CD14-positive monocyte (primary cell): ENCODE data around the gene CDH4. TPM values are rescaled to one million over a fixed set of nuclear protein-coding genes. Genes with fewer than 3 reads are reported as not detected.

Source experiments
- DNase-seq, 3 donors: peaks; one replicate each; pipeline ENCODE4 v3.0.0-alpha.2; 2011 to 2022
- H2AFZ ChIP-seq: 2 replicates; pipeline ENCODE4 v1.6.0; 2012; ENCODE audit warnings: mild to moderate bottlenecking, low read depth, low read length, inconsistent platforms; ENCODE audit not compliant: insufficient read depth, poor library complexity, severe bottlenecking
- H3K27ac ChIP-seq, 2 donors: 1 replicate in 1 of 2; 2 replicates in 1 of 2; pipeline ENCODE4 v1.5.1; 2012 to 2013; ENCODE audit warnings: low read length in 2 of 2, control low read depth in 1 of 2, inconsistent platforms in 1 of 2, low read depth in 1 of 2, mild to moderate bottlenecking in 1 of 2
- H3K27me3 ChIP-seq, 2 donors: one replicate each; pipeline versions ENCODE4 v1.6.0 to v1.6.1; 2011 to 2013; ENCODE audit warnings: low read length in 2 of 2; ENCODE audit not compliant: control insufficient read depth in 2 of 2, insufficient read depth in 2 of 2
- H3K36me3 ChIP-seq, 2 donors: replicated peaks in 1 of 2; 1 replicate in 1 of 2; 2 replicates in 1 of 2; pipeline versions ENCODE4 v1.5.1 to v1.6.1; 2012 to 2013; ENCODE audit warnings: low read length in 2 of 2, control low read depth in 1 of 2, inconsistent platforms in 1 of 2, mild to moderate bottlenecking in 1 of 2; ENCODE audit not compliant: insufficient read depth in 2 of 2, control insufficient read depth in 1 of 2
- H3K4me1 ChIP-seq, 2 donors: 1 replicate in 1 of 2; 2 replicates in 1 of 2; pipeline versions ENCODE4 v1.5.1 to v1.6.1; 2012 to 2013; ENCODE audit warnings: low read length in 2 of 2, control low read depth in 1 of 2, inconsistent platforms in 1 of 2, mild to moderate bottlenecking in 1 of 2, moderate library complexity in 1 of 2; ENCODE audit not compliant: insufficient read depth in 2 of 2, control insufficient read depth in 1 of 2
- H3K4me2 ChIP-seq: replicated peaks from 2 replicates; pipeline ENCODE3; 2012; ENCODE audit warnings: low read length, moderate library complexity, mild to moderate bottlenecking; ENCODE audit not compliant: poor library complexity, severe bottlenecking; ENCODE audit errors: extremely low read depth
- H3K4me3 ChIP-seq, 3 experiments: fragments of 200-600 bp in 1 of 3; sonication (generic) in 1 of 3; replicated peaks in 1 of 3; 1 replicate in 2 of 3; 2 replicates in 1 of 3; pipeline ENCODE4 v1.5.1; 2011 to 2013; ENCODE audit warnings: low read length in 3 of 3, mild to moderate bottlenecking in 3 of 3, control low read depth in 2 of 3, low read depth in 2 of 3, inconsistent platforms in 1 of 3, moderate library complexity in 1 of 3
- H3K79me2 ChIP-seq: 2 replicates; pipeline ENCODE4 v1.6.0; 2012; ENCODE audit warnings: mild to moderate bottlenecking, control low read depth, inconsistent platforms, low read length, moderate library complexity; ENCODE audit not compliant: insufficient read depth
- H3K9ac ChIP-seq: 2 replicates; pipeline ENCODE4 v1.6.0; 2017; ENCODE audit warnings: low read length, mild to moderate bottlenecking; ENCODE audit not compliant: insufficient read depth, poor library complexity, severe bottlenecking
- H3K9me3 ChIP-seq, 2 donors: replicated peaks in 1 of 2; 1 replicate in 1 of 2; 2 replicates in 1 of 2; pipeline versions ENCODE4 v1.5.1 to v1.6.1; 2012 to 2013; ENCODE audit warnings: low read length in 2 of 2, control low read depth in 1 of 2; ENCODE audit not compliant: control insufficient read depth in 1 of 2, insufficient read depth in 1 of 2
- H4K20me1 ChIP-seq: 2 replicates; pipeline ENCODE4 v1.6.0; 2012; ENCODE audit warnings: mild to moderate bottlenecking, low read length, control low read depth, moderate library complexity; ENCODE audit not compliant: insufficient read depth
- H3K27ac Mint-ChIP-seq, 7 donors: one replicate each; pipeline ENCODE4 v1.8.0; 2020; ENCODE audit warnings: mild to moderate bottlenecking in 7 of 7, mixed read lengths in 7 of 7, moderate library complexity in 6 of 7, inconsistent platforms in 2 of 7
- H3K27me3 Mint-ChIP-seq, 3 donors: one replicate each; pipeline ENCODE4 v1.8.0; 2021 to 2022; ENCODE audit warnings: low read depth in 3 of 3, mild to moderate bottlenecking in 3 of 3, mixed read lengths in 3 of 3, moderate library complexity in 3 of 3, inconsistent platforms in 1 of 3
- H3K36me3 Mint-ChIP-seq, 2 donors: one replicate each; pipeline ENCODE4 v1.8.0; 2020; ENCODE audit warnings: mixed read lengths in 2 of 2, inconsistent platforms in 1 of 2, mild to moderate bottlenecking in 1 of 2
- H3K4me1 Mint-ChIP-seq: one replicate; pipeline ENCODE4 v1.8.0; 2020; ENCODE audit warnings: mild to moderate bottlenecking, mixed read lengths
- H3K4me3 Mint-ChIP-seq, 2 donors: one replicate each; pipeline ENCODE4 v1.8.0; 2020; ENCODE audit warnings: mild to moderate bottlenecking in 2 of 2, mixed read lengths in 2 of 2, moderate library complexity in 1 of 2
- H3K9me3 Mint-ChIP-seq, 7 donors: one replicate each; pipeline ENCODE4 v1.8.0; 2020 to 2022; ENCODE audit warnings: mixed read lengths in 7 of 7, mild to moderate bottlenecking in 6 of 7, moderate library complexity in 6 of 7, inconsistent platforms in 2 of 7
- CTCF ChIP-seq: fragments of 200-600 bp; IDR thresholded peaks from one replicate; pipeline ENCODE4 v1.8.0; 2022; ENCODE audit warnings: antibody characterized with exemption, mild to moderate bottlenecking
- WGBS: methylation state at CpG from one replicate; pipeline ENCODE4 v1.1.5; 2013; ENCODE audit warnings: missing lambda C conversion rate; ENCODE audit not compliant: insufficient coverage; 5-methylcytosine and 5-hydroxymethylcytosine counted together
- intact Hi-C, 2 donors: fragments of 100-400 bp; cut with micrococcal nuclease; formaldehyde crosslinking; loops; one replicate each; pipeline versions ENCODE4 v1.15.0 to v1.15.1; 2023
- polyA plus RNA-seq, 3 donors: library from polyadenylated mRNA; depleted of rRNA in 1 of 3; unstranded in 2 of 3; stranded (reverse) in 1 of 3; fragments of 300-500 nt in 2 of 3; fragments of >200 nt in 1 of 3; fragmentation: Illumina TruSeq in 2 of 3; gene quantifications; 1 replicate in 2 of 3; 2 replicates in 1 of 3; pipeline ENCODE4 v1.2.3, GENCODE V29; 2012 to 2021

The CDH4 gene
- polyA plus RNA-seq, 3 donors: not detected

- H3K4me1 Mint-ChIP-seq: no peaks in the 10 kb centered on the region
- no peak overlapping the region for H3K27ac ChIP-seq
- H3K27ac Mint-ChIP-seq: no peak overlapping the region
- no peaks in the 10 kb centered on the region for H3K27me3 ChIP-seq
- H3K9me3 Mint-ChIP-seq: peaks cover 0 to 78% (median 64%) of the 10 kb centered on the region in 7 donors
- no peak overlapping the region for H2AFZ ChIP-seq
- H3K9me3 ChIP-seq: peaks cover 23 to 99% of the 10 kb centered on the region in 2 donors
- H3K36me3 ChIP-seq: no peaks in the 10 kb centered on the region
- peaks cover 1 to 2% (median 2%) of the 10 kb centered on the region in 3 donors for H3K27me3 Mint-ChIP-seq
- no peak overlapping the region for H3K4me2 ChIP-seq
- H3K9ac ChIP-seq: no peak overlapping the region
- no peaks in the 10 kb centered on the region for H3K79me2 ChIP-seq
- H3K4me3 Mint-ChIP-seq: no peak overlapping the region
- no peak for DNase-seq
- H4K20me1 ChIP-seq: no peaks in the 10 kb centered on the region
- no peak overlapping the region for H3K4me3 ChIP-seq
- no peaks in the 10 kb centered on the region for H3K4me1 ChIP-seq
- no peaks in the 10 kb centered on the region for H3K36me3 Mint-ChIP-seq
- 99% methylated on average over 12 of the region's 14 CpGs for WGBS
- intact Hi-C loops: no loop called here
- TF ChIP-seq CTCF: no peak
Observed at GRCh38 chr20:61701401-61701800, 449.3 kb downstream of the CDH4 start.

- Histone ChIP-seq H3K79me2 (no peaks in the 10 kb centered on the region), H4K20me1 (no peaks in the 10 kb centered on the region), H3K9ac (no peak overlapping the region), H2AFZ (no peak overlapping the region), H3K9me3 (peaks cover 19 to 99% of the 10 kb centered on the region in 2 donors), H3K4me3 (no peak overlapping the region), H3K27me3 (no peaks in the 10 kb centered on the region), H3K4me1 (no peaks in the 10 kb centered on the region), H3K4me2 (no peak overlapping the region), H3K36me3 (no peaks in the 10 kb centered on the region), H3K27ac (no peak overlapping the region)
- WGBS: 88% methylated on average over 9 of the region's 12 CpGs
- H3K36me3 Mint-ChIP-seq: no peaks in the 10 kb centered on the region
- intact Hi-C loops: no loop called here
- no peak for DNase-seq
- no peaks in the 10 kb centered on the region for H3K4me1 Mint-ChIP-seq
- H3K9me3 Mint-ChIP-seq: peaks cover 0 to 78% (median 65%) of the 10 kb centered on the region in 7 donors
- H3K27me3 Mint-ChIP-seq: peaks cover 1 to 2% (median 2%) of the 10 kb centered on the region in 3 donors
- H3K4me3 Mint-ChIP-seq: no peak overlapping the region
- no peak for TF ChIP-seq CTCF
- H3K27ac Mint-ChIP-seq: no peak overlapping the region
Observed at GRCh38 chr20:61701802-61702201, 449.7 kb downstream of the CDH4 start.
